Muscle layer of duodenum (tissue), 2 donors: ENCODE data around the gene SLC6A6.

Source experiments
- H3K27ac ChIP-seq: one replicate; pipeline ENCODE4 v1.7.0; 2013; ENCODE audit warnings: mild to moderate bottlenecking, low read length
- H3K27me3 ChIP-seq: one replicate; pipeline ENCODE4 v1.7.0; 2013; ENCODE audit warnings: low read depth, mild to moderate bottlenecking, control low read depth, low read length
- H3K36me3 ChIP-seq, 2 donors: one replicate each; pipeline ENCODE4 v1.7.0; 2013; ENCODE audit warnings: low read length in 2 of 2, control low read depth in 1 of 2, mild to moderate bottlenecking in 1 of 2; ENCODE audit not compliant: insufficient read depth in 2 of 2, control insufficient read depth in 1 of 2
- H3K4me1 ChIP-seq, 2 donors: one replicate each; pipeline ENCODE4 v1.7.0; 2013; ENCODE audit warnings: low read length in 2 of 2, mild to moderate bottlenecking in 2 of 2, control low read depth in 1 of 2, moderate library complexity in 1 of 2; ENCODE audit not compliant: insufficient read depth in 2 of 2, control insufficient read depth in 1 of 2
- H3K4me3 ChIP-seq, 2 donors: one replicate each; pipeline ENCODE4 v1.7.0; 2013; ENCODE audit warnings: low read length in 2 of 2, low read depth in 1 of 2, mild to moderate bottlenecking in 1 of 2
- H3K9me3 ChIP-seq, 2 donors: one replicate each; pipeline ENCODE4 v1.7.0; 2013; ENCODE audit warnings: low read length in 2 of 2, control low read depth in 1 of 2, mild to moderate bottlenecking in 1 of 2; ENCODE audit not compliant: control insufficient read depth in 1 of 2
- donor health status: healthy.

Gene SLC6A6

GRCh38 chr3:14373753-14374376 lies 28.5 kb upstream of the SLC6A6 start:
- Histone ChIP-seq H3K27me3 (no peaks in the 10 kb centered on the region), H3K4me1 (peaks cover 5 to 13% of the 10 kb centered on the region in 2 donors), H3K27ac (no peak overlapping the region), H3K4me3 (no peak overlapping the region), H3K9me3 (no peaks in the 10 kb centered on the region), H3K36me3 (no peaks in the 10 kb centered on the region)

- H3K4me3 ChIP-seq: no peak overlapping the region
- H3K27me3 ChIP-seq: no peaks in the 10 kb centered on the region
- H3K27ac ChIP-seq: no peak overlapping the region
- H3K36me3 ChIP-seq: no peaks in the 10 kb centered on the region
- no peaks in the 10 kb centered on the region for H3K9me3 ChIP-seq
- H3K4me1 ChIP-seq: peaks cover 5 to 13% of the 10 kb centered on the region in 2 donors
Observed at GRCh38 chr3:14374444-14374883, 27.9 kb upstream of the SLC6A6 start.

GRCh38 chr3:14375192-14375591 lies 27.2 kb upstream of the SLC6A6 start:
- Histone ChIP-seq H3K27me3 (no peaks in the 10 kb centered on the region), H3K4me3 (no peak overlapping the region), H3K27ac (no peak overlapping the region), H3K4me1 (peaks cover 5 to 13% of the 10 kb centered on the region in 2 donors), H3K9me3 (no peaks in the 10 kb centered on the region), H3K36me3 (no peaks in the 10 kb centered on the region)

- H3K27ac ChIP-seq: no peak overlapping the region
- H3K36me3 ChIP-seq: no peaks in the 10 kb centered on the region
- H3K4me1 ChIP-seq: peaks cover 5 to 13% of the 10 kb centered on the region in 2 donors
- H3K27me3 ChIP-seq: no peaks in the 10 kb centered on the region
- no peak overlapping the region for H3K4me3 ChIP-seq
- H3K9me3 ChIP-seq: no peaks in the 10 kb centered on the region
Observed at GRCh38 chr3:14376348-14377043, 25.9 kb upstream of the SLC6A6 start.

GRCh38 chr3:14377044-14377837 lies 25.2 kb upstream of the SLC6A6 start:
- Histone ChIP-seq H3K4me3 (no peak overlapping the region), H3K36me3 (no peaks in the 10 kb centered on the region), H3K27me3 (no peaks in the 10 kb centered on the region), H3K4me1 (peaks cover 0 to 8% of the 10 kb centered on the region in 2 donors), H3K9me3 (no peaks in the 10 kb centered on the region), H3K27ac (no peak overlapping the region)

GRCh38 chr3:14377838-14378169 lies 24.6 kb upstream of the SLC6A6 start:
- Histone ChIP-seq H3K4me1 (peaks cover 0 to 5% of the 10 kb centered on the region in 2 donors), H3K27me3 (no peaks in the 10 kb centered on the region), H3K27ac (no peak overlapping the region), H3K4me3 (no peak overlapping the region), H3K36me3 (no peaks in the 10 kb centered on the region), H3K9me3 (no peaks in the 10 kb centered on the region)

- no peak overlapping the region for H3K27ac ChIP-seq
Observed at GRCh38 chr3:14378415-14378814, 24.0 kb upstream of the SLC6A6 start.

GRCh38 chr3:14379843-14380242 lies 22.6 kb upstream of the SLC6A6 start:
- no peak overlapping the region for H3K27ac ChIP-seq

More at GRCh38 chr3:14378415-14378814, 24.0 kb upstream of the SLC6A6 start:
- H3K4me1 ChIP-seq: peaks cover 0 to 5% of the 10 kb centered on the region in 2 donors
- H3K4me3 ChIP-seq: no peak overlapping the region
- no peaks in the 10 kb centered on the region for H3K9me3 ChIP-seq
- H3K36me3 ChIP-seq: no peaks in the 10 kb centered on the region
- H3K27me3 ChIP-seq: no peaks in the 10 kb centered on the region

GRCh38 chr3:14386254-14386653 lies 16.2 kb upstream of the SLC6A6 start:
- no peak overlapping the region for H3K4me3 ChIP-seq
- H3K27me3 ChIP-seq: no peaks in the 10 kb centered on the region
- H3K4me1 ChIP-seq: peaks cover 0 to 16% of the 10 kb centered on the region in 2 donors
- H3K27ac ChIP-seq: no peak overlapping the region
- no peaks in the 10 kb centered on the region for H3K9me3 ChIP-seq
- no peaks in the 10 kb centered on the region for H3K36me3 ChIP-seq

More at GRCh38 chr3:14379843-14380242, 22.6 kb upstream of the SLC6A6 start:
- Histone ChIP-seq H3K9me3 (no peaks in the 10 kb centered on the region), H3K4me3 (no peak overlapping the region), H3K36me3 (no peaks in the 10 kb centered on the region), H3K27me3 (no peaks in the 10 kb centered on the region), H3K4me1 (no peaks in the 10 kb centered on the region)

- H3K27me3 ChIP-seq: no peaks in the 10 kb centered on the region
- no peak overlapping the region for H3K27ac ChIP-seq
- H3K4me3 ChIP-seq: no peak overlapping the region
- H3K4me1 ChIP-seq: peaks cover 0 to 20% of the 10 kb centered on the region in 2 donors
- no peaks in the 10 kb centered on the region for H3K36me3 ChIP-seq
- no peaks in the 10 kb centered on the region for H3K9me3 ChIP-seq
Observed at GRCh38 chr3:14388201-14388600, 14.2 kb upstream of the SLC6A6 start.

- Histone ChIP-seq H3K9me3 (no peaks in the 10 kb centered on the region), H3K4me1 (peaks cover 0 to 20% of the 10 kb centered on the region in 2 donors), H3K27ac (no peak overlapping the region), H3K27me3 (no peaks in the 10 kb centered on the region), H3K4me3 (no peak overlapping the region), H3K36me3 (no peaks in the 10 kb centered on the region)
Observed at GRCh38 chr3:14389166-14389606, 13.2 kb upstream of the SLC6A6 start.
